Measurements from ENCODE around the gene SLC5A10.

Gene SLC5A10

DNA sequence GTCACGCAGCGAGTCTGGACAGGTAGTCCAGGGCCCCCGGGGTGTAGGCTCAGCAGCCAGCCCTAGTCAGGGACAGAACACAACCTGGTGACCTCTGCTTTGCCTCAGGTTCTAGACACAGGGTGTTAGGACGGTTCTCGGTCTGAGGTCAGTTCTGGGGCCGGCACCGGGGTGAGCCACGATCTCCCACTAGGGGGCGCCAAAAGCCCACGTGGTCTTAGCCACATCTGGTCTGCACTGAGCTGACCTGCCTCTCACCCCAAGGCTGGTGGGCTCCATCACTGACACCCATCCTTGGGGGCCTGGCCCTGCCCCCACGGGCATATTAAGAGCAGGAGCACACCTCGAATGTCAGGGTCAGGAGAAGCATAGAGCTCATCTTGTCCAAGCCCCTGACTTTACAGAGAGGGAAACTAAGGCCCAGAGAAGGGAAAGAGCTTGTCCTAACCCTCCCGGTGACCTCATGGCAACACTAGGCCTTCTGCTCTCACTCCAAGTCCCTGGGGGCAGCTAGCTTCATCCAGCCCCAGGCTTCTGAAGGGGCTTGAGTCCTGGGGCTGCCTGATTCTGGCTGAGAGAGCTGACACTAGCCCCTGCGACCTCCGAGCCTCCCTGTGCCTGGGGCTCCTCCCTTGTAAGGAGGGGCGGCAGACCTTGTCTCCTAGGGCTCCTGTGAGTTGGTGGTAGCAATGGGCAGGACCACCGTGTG lies 9.0 kb downstream of the SLC5A10 start:
- TF ChIP-seq, protein P1, sequence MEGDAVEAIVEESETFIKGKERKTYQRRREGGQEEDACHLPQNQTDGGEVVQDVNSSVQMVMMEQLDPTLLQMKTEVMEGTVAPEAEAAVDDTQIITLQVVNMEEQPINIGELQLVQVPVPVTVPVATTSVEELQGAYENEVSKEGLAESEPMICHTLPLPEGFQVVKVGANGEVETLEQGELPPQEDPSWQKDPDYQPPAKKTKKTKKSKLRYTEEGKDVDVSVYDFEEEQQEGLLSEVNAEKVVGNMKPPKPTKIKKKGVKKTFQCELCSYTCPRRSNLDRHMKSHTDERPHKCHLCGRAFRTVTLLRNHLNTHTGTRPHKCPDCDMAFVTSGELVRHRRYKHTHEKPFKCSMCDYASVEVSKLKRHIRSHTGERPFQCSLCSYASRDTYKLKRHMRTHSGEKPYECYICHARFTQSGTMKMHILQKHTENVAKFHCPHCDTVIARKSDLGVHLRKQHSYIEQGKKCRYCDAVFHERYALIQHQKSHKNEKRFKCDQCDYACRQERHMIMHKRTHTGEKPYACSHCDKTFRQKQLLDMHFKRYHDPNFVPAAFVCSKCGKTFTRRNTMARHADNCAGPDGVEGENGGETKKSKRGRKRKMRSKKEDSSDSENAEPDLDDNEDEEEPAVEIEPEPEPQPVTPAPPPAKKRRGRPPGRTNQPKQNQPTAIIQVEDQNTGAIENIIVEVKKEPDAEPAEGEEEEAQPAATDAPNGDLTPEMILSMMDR (IDR thresholded peaks at IDR 0.05; ENCODE audit: extremely low read depth, missing control alignments) = peak; percentile 80
- DNase-seq (ENCODE audit: low spot score) = peak; percentile 88

- peak; percentile 72 for DNase-seq (ENCODE audit: low spot score)
- TF ChIP-seq, protein P1 (IDR thresholded peaks at IDR 0.05; ENCODE audit: extremely low read depth, missing control alignments) = no peak
Observed at GRCh38 chr17:18961634-18962493, 9.9 kb downstream of the SLC5A10 start.

GRCh38 chr17:18962494-18962815 lies 10.5 kb downstream of the SLC5A10 start:
- TF ChIP-seq, protein P1 (IDR thresholded peaks at IDR 0.05; ENCODE audit: extremely low read depth, missing control alignments) = no peak
- no peak for DNase-seq (ENCODE audit: low spot score)

GRCh38 chr17:18963126-18964017 lies 11.4 kb downstream of the SLC5A10 start:
- DNase-seq (ENCODE audit: low spot score) = no peak
- TF ChIP-seq, protein P1 (IDR thresholded peaks at IDR 0.05; ENCODE audit: extremely low read depth, missing control alignments) = no peak

GRCh38 chr17:18964018-18964351 lies 12.0 kb downstream of the SLC5A10 start:
- TF ChIP-seq, protein P1 (IDR thresholded peaks at IDR 0.05; ENCODE audit: extremely low read depth, missing control alignments) = no peak
- no peak for DNase-seq (ENCODE audit: low spot score)

GRCh38 chr17:18964550-18964949 lies 12.6 kb downstream of the SLC5A10 start:
- DNase-seq (ENCODE audit: low spot score) = no peak
- TF ChIP-seq, protein P1 (IDR thresholded peaks at IDR 0.05; ENCODE audit: extremely low read depth, missing control alignments) = no peak

Data from GM20000 (cell line).